GM19397 (cell line): ENCODE data around the gene CRAMP1.
"Not testable (repeated sequence)": the region's sequence is repeated elsewhere in the genome, so short reads cannot be mapped to it uniquely, and the experiment has no call there.

Source experiments
- ATAC-seq: cut with Tn5 transposase; IDR thresholded peaks from one replicate; pipeline ENCODE4 v1.9.1; 2021; ENCODE audit warnings: mild to moderate bottlenecking, moderate library complexity; ENCODE audit not compliant: unreplicated experiment

Gene CRAMP1

GRCh38 chr16:1676661-1677060 is 64.5 kb downstream of the CRAMP1 start:
- ATAC-seq = no peak

- ATAC-seq = no peak
Observed at GRCh38 chr16:1677339-1677738, 65.2 kb downstream of the CRAMP1 start.

- ATAC-seq = peak; percentile 92
Observed at GRCh38 chr16:1677942-1678499, 65.9 kb downstream of the CRAMP1 start, which contains the start of gene JPT2. JPT2 (plus strand) TSS chr16:1678279; CDS start chr16:1678313, 34 bp downstream.

- ATAC-seq = peak; percentile 5
Observed at GRCh38 chr16:1678500-1679098, 66.4 kb downstream of the CRAMP1 start.

GRCh38 chr16:1680361-1680760 is 68.2 kb downstream of the CRAMP1 start:
- no peak for ATAC-seq

GRCh38 chr16:1681032-1681431 is 68.9 kb downstream of the CRAMP1 start:
- ATAC-seq = no peak

GRCh38 chr16:1687427-1688316 is 75.5 kb downstream of the CRAMP1 start:
- no peak for ATAC-seq

GRCh38 chr16:1688807-1689560 is 76.8 kb downstream of the CRAMP1 start:
- ATAC-seq = no peak

GRCh38 chr16:1689853-1690252 is 77.7 kb downstream of the CRAMP1 start:
- no peak for ATAC-seq

- no peak for ATAC-seq
Observed at GRCh38 chr16:1690810-1691209, 78.7 kb downstream of the CRAMP1 start.

GRCh38 chr16:1691276-1691675 is 79.1 kb downstream of the CRAMP1 start:
- ATAC-seq = no peak

- no peak for ATAC-seq
Observed at GRCh38 chr16:1691956-1692355, 79.8 kb downstream of the CRAMP1 start.

GRCh38 chr16:1696863-1697262 is 84.7 kb downstream of the CRAMP1 start:
- no peak for ATAC-seq

- ATAC-seq = no peak
Observed at GRCh38 chr16:1698680-1699079, 86.5 kb downstream of the CRAMP1 start.

- ATAC-seq = no peak
Observed at GRCh38 chr16:1700246-1700645, 88.1 kb downstream of the CRAMP1 start.

GRCh38 chr16:1701216-1701878 is 89.2 kb downstream of the CRAMP1 start:
- ATAC-seq = no peak

- ATAC-seq = not testable (repeated sequence)
Observed at GRCh38 chr16:1705324-1705687, 93.1 kb downstream of the CRAMP1 start.

GRCh38 chr16:1705688-1706385 is 93.7 kb downstream of the CRAMP1 start, which contains the start of gene MAPK8IP3:
MAPK8IP3 (plus strand) TSS chr16:1706195; CDS start chr16:1706340, 145 bp downstream.
- peak; percentile 86 for ATAC-seq

GRCh38 chr16:1706386-1707192 is 94.4 kb downstream of the CRAMP1 start:
- ATAC-seq = peak; percentile 19
